B cell (primary cell): ENCODE data around the gene QSOX2. TPM values are rescaled to one million over a fixed set of nuclear protein-coding genes. Genes with fewer than 3 reads are reported as not detected.

Experiments used
- ATAC-seq: fragments of 200-7000 bp; cut with Tn5 transposase; one replicate; pipeline ENCODE4 v1.10.0; 2021; ENCODE audit warnings: low read depth, mild to moderate bottlenecking, moderate number of reproducible peaks, moderate library complexity
- CTCF ChIA-PET: fragments of 350-600 bp; sonication (Branson Sonifier 250); formaldehyde crosslinking; loops from one replicate; lab custom pipeline; 2021; ENCODE audit warnings: antibody characterized with exemption, inconsistent platforms; lab: Charles Lee
- POLR2A ChIA-PET: fragments of 350-600 bp; sonication (Branson Sonifier 250); formaldehyde crosslinking; loops from one replicate; lab custom pipeline; 2021; ENCODE audit warnings: antibody characterized with exemption; lab: Charles Lee
- DNase-seq: peaks from one replicate; pipeline ENCODE4 v3.0.0; 2013
- H2AFZ ChIP-seq: 2 replicates; pipeline ENCODE4 v1.6.1; 2012; ENCODE audit warnings: mild to moderate bottlenecking, low read depth, low read length; ENCODE audit not compliant: insufficient read depth, poor library complexity, severe bottlenecking
- H3K27ac ChIP-seq, 2 donors: 1 replicate in 1 of 2; 2 replicates in 1 of 2; pipeline ENCODE4 v1.5.1; 2012 to 2013; ENCODE audit warnings: low read length in 2 of 2, mild to moderate bottlenecking in 2 of 2, moderate library complexity in 1 of 2
- H3K27me3 ChIP-seq, 4 experiments: fragments of 200-600 bp in 1 of 4; sonication (generic) in 1 of 4; replicated peaks in 1 of 4; 1 replicate in 2 of 4; 2 replicates in 2 of 4; pipeline versions ENCODE4 v1.6.1 to v1.7.0; 2013 to 2016; ENCODE audit warnings: low read length in 3 of 4, mild to moderate bottlenecking in 2 of 4, mixed read lengths in 1 of 4, moderate library complexity in 1 of 4; ENCODE audit not compliant: insufficient read depth in 4 of 4, control insufficient read depth in 3 of 4; ENCODE audit errors: control extremely low read depth in 1 of 4
- H3K36me3 ChIP-seq, 2 experiments: replicated peaks in 1 of 2; 1 replicate in 1 of 2; 2 replicates in 1 of 2; pipeline versions ENCODE4 v1.6.1 to v1.7.1; 2013; ENCODE audit warnings: low read length in 1 of 2; ENCODE audit not compliant: insufficient read depth in 2 of 2, control insufficient read depth in 1 of 2; ENCODE audit errors: control extremely low read depth in 1 of 2, extremely low read depth in 1 of 2
- H3K4me1 ChIP-seq, 2 donors: fragments of 200-600 bp in 1 of 2; sonication (generic) in 1 of 2; 1 replicate in 1 of 2; 2 replicates in 1 of 2; pipeline versions ENCODE4 v1.5.1 to v1.6.1; 2013 to 2017; ENCODE audit warnings: low read length in 2 of 2; ENCODE audit not compliant: control insufficient read depth in 2 of 2, insufficient read depth in 2 of 2
- H3K4me2 ChIP-seq: replicated peaks from 2 replicates; pipeline ENCODE3; 2012; ENCODE audit warnings: mild to moderate bottlenecking, low read depth, low read length; ENCODE audit not compliant: poor library complexity, severe bottlenecking
- H3K4me3 ChIP-seq, 5 experiments: fragments of 200-600 bp in 1 of 5; sonication (generic) in 1 of 5; 1 replicate in 3 of 5; 2 replicates in 2 of 5; pipeline versions ENCODE4 v1.5.1 to v1.7.0; 2011 to 2016; ENCODE audit warnings: low read length in 4 of 5, mild to moderate bottlenecking in 4 of 5, low read depth in 2 of 5, control low read depth in 1 of 5, moderate library complexity in 1 of 5; ENCODE audit not compliant: insufficient read depth in 1 of 5; ENCODE audit errors: control extremely low read depth in 1 of 5, extremely low read depth in 1 of 5
- H3K79me2 ChIP-seq: fragments of 200-600 bp; sonication (generic); one replicate; pipeline ENCODE4 v1.6.0; 2016; ENCODE audit warnings: low read length; ENCODE audit not compliant: control insufficient read depth, insufficient read depth
- H3K9ac ChIP-seq: fragments of 200-600 bp; sonication (generic); 2 replicates; pipeline ENCODE4 v1.6.1; 2017; ENCODE audit warnings: mild to moderate bottlenecking, low read length, moderate library complexity
- H3K9me3 ChIP-seq, 3 donors: one replicate each; pipeline versions ENCODE4 v1.6.1 to v1.7.1; 2013; ENCODE audit warnings: low read length in 2 of 3; ENCODE audit not compliant: control insufficient read depth in 2 of 3, insufficient read depth in 1 of 3; ENCODE audit errors: control extremely low read depth in 1 of 3
- H4K20me1 ChIP-seq: 2 replicates; pipeline ENCODE4 v1.6.0; 2012; ENCODE audit warnings: mild to moderate bottlenecking, low read length; ENCODE audit not compliant: insufficient read depth, control insufficient read depth, poor library complexity, severe bottlenecking
- H3K27ac Mint-ChIP-seq: one replicate; pipeline ENCODE4 v1.8.0; 2021; ENCODE audit warnings: mixed read lengths
- H3K27me3 Mint-ChIP-seq: one replicate; pipeline ENCODE4 v1.8.0; 2021; ENCODE audit warnings: mixed read lengths
- H3K4me1 Mint-ChIP-seq: one replicate; pipeline ENCODE4 v1.8.0; 2021; ENCODE audit warnings: mixed read lengths
- H3K4me3 Mint-ChIP-seq: one replicate; pipeline ENCODE4 v1.8.0; 2021; ENCODE audit warnings: mixed read lengths
- H3K9me3 Mint-ChIP-seq: one replicate; pipeline ENCODE4 v1.8.0; 2022; ENCODE audit warnings: mixed read lengths; ENCODE audit not compliant: insufficient read depth
- EZH2 ChIP-seq: IDR thresholded peaks from 2 replicates; pipeline ENCODE4 v1.6.1; 2012; ENCODE audit warnings: borderline replicate concordance, low read depth, mild to moderate bottlenecking, moderate library complexity, low read length; ENCODE audit not compliant: insufficient read depth, poor library complexity, severe bottlenecking
- WGBS: methylation state at CpG from one replicate; pipeline ENCODE4 v1.1.5; 2013; ENCODE audit warnings: missing lambda C conversion rate; ENCODE audit not compliant: insufficient coverage; 5-methylcytosine and 5-hydroxymethylcytosine counted together
- intact Hi-C: fragments of 100-400 bp; cut with micrococcal nuclease; formaldehyde crosslinking; loops from one replicate; pipeline ENCODE4 v1.10.0; 2022
- polyA plus RNA-seq: library from polyadenylated mRNA; depleted of rRNA; stranded (reverse); fragments of >200 nt; gene quantifications from 2 replicates; pipeline ENCODE4 v1.2.3, GENCODE V29; 2012
- total RNA-seq, 2 donors: library from RNA; stranded (reverse); fragments of 120-200 nt in 1 of 2; gene quantifications; 1 replicate in 1 of 2; 2 replicates in 1 of 2; pipeline versions ENCODE4 v1.2.3 to v1.2.4, GENCODE V29; 2013 to 2022
- TF ChIP-seq, protein P1 (sequence below): fragments of 200-600 bp; IDR thresholded peaks from one replicate; pipeline ENCODE4 v1.8.0; 2022; ENCODE audit warnings: antibody characterized with exemption, mild to moderate bottlenecking

Gene QSOX2
- total and polyA plus RNA-seq, 2 donors (not counting 1 experiment from before 2014, with no cell fraction given): 62.9 to 139 TPM

DNA sequence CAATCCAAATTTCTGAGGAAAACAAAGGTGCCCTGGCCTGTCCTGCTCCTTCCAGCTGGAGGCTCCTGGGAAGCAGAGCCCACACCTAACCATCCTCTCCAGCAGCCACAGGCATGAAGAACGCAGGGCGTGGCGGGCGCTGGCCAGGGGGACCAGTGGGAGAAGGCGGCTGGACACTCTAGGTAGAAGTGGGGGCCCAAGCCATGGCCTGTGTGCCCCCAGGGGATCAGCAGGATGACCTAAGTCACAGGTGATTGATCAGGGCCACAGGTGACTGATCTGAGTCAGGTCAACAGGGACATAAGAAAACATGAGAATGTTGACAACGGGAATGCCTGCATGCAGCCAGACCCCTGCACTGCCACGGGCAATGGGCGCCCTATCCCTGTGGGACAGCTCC lies 3.4 kb downstream of the QSOX2 start:
- peak overlapping the region; percentile 94 for H3K4me3 Mint-ChIP-seq
- peaks cover 60% of the 10 kb centered on the region for H4K20me1 ChIP-seq
- intact Hi-C loops: loop anchor here (5.0 to 10.0 kb wide), 2 partner anchors 160 to 277 kb away; partner anchors contain the start of genes SNAPC4 and UBAC1
- CTCF ChIA-PET: interaction anchor here (1.4 to 8.5 kb wide), 10 partner anchors 8 to 102 kb away, joined by 3 to 102 read pairs (median 6); no protein-coding TSS in a partner anchor
- H3K4me3 ChIP-seq: peak overlapping the region in 1 of 5 experiments; percentile 97
- POLR2A ChIA-PET: interaction anchor here (0.6 to 2.1 kb wide), 3 partner anchors 16 to 29 kb away, joined by 3 to 8 read pairs (median 8); no protein-coding TSS in a partner anchor
- WGBS: 92% methylated on average over 6 of the region's 8 CpGs
- H3K9me3 Mint-ChIP-seq: no peaks in the 10 kb centered on the region
- peaks cover 77 to 83% of the 10 kb centered on the region in 2 donors for H3K4me1 ChIP-seq
- no peak overlapping the region for H2AFZ ChIP-seq
- ATAC-seq: no peak
- no peaks in the 10 kb centered on the region for H3K27me3 ChIP-seq
- DNase-seq: no peak
- H3K27ac Mint-ChIP-seq: peak overlapping the region; percentile 90
- peak overlapping the region; percentile 88 for H3K9ac ChIP-seq
- no peak for TF ChIP-seq EZH2
- TF ChIP-seq, protein P1, sequence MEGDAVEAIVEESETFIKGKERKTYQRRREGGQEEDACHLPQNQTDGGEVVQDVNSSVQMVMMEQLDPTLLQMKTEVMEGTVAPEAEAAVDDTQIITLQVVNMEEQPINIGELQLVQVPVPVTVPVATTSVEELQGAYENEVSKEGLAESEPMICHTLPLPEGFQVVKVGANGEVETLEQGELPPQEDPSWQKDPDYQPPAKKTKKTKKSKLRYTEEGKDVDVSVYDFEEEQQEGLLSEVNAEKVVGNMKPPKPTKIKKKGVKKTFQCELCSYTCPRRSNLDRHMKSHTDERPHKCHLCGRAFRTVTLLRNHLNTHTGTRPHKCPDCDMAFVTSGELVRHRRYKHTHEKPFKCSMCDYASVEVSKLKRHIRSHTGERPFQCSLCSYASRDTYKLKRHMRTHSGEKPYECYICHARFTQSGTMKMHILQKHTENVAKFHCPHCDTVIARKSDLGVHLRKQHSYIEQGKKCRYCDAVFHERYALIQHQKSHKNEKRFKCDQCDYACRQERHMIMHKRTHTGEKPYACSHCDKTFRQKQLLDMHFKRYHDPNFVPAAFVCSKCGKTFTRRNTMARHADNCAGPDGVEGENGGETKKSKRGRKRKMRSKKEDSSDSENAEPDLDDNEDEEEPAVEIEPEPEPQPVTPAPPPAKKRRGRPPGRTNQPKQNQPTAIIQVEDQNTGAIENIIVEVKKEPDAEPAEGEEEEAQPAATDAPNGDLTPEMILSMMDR: no peak
- H3K4me2 ChIP-seq: peak overlapping the region; percentile 86
- H3K79me2 ChIP-seq: peaks cover 73% of the 10 kb centered on the region
- no peaks in the 10 kb centered on the region for H3K9me3 ChIP-seq
- peaks cover 81% of the 10 kb centered on the region for H3K4me1 Mint-ChIP-seq
- H3K36me3 ChIP-seq: peaks cover 2 to 18% of the 10 kb centered on the region in 2 experiments
- peak overlapping the region; percentile 70 to 83 for H3K27ac ChIP-seq
- H3K27me3 Mint-ChIP-seq: no peaks in the 10 kb centered on the region

DNA sequence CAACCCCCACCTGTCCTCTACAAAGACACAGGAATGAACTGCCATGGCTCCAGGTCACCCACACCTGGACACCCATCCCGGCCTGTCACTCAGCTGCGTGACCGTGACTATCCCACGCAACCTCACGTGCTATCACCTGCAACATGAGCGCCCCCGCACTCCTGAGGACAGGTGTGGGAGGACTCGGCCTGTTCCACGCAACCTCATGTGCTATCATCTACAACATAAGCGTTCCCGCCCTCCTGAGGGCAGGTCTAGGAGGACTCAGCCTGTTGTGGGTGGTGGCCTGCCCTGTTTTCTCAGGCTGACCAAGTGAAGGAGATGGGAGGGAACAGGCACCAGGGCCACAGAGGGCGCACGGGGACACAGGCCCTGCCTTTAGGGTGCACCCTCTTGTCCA lies 4.1 kb downstream of the QSOX2 start:
- CTCF ChIA-PET: interaction anchor here (1.4 to 8.5 kb wide), 7 partner anchors 13 to 71 kb away, joined by 3 to 102 read pairs (median 13); no protein-coding TSS in a partner anchor
- H3K27ac Mint-ChIP-seq: peak overlapping the region; percentile 90

More for the DNA sequence above, 4.1 kb downstream of the QSOX2 start:
- H3K27me3 ChIP-seq: no peaks in the 10 kb centered on the region
- DNase-seq (no peak), ATAC-seq (no peak)
- Mint-ChIP-seq H3K4me3 (peak overlapping the region; percentile 94), H3K27me3 (no peaks in the 10 kb centered on the region), H3K9me3 (no peaks in the 10 kb centered on the region), H3K4me1 (peaks cover 81% of the 10 kb centered on the region)
- H2AFZ ChIP-seq: no peak overlapping the region
- intact Hi-C loops: loop anchor here (5.0 to 10.0 kb wide), 2 partner anchors 161 to 277 kb away; partner anchors contain the start of genes SNAPC4 and UBAC1
- H3K9ac ChIP-seq: peak overlapping the region; percentile 88
- H3K79me2 ChIP-seq: peaks cover 80% of the 10 kb centered on the region
- POLR2A ChIA-PET: interaction anchor here (2.1 kb wide), 1 partner anchor 15 kb away, joined by 8 read pairs; no protein-coding TSS in a partner anchor
- WGBS: 81% methylated on average over 5 of the region's 13 CpGs
- peak overlapping the region; percentile 86 for H3K4me2 ChIP-seq
- H3K4me1 ChIP-seq: peaks cover 77 to 88% of the 10 kb centered on the region in 2 donors
- H4K20me1 ChIP-seq: peaks cover 68% of the 10 kb centered on the region
- no peaks in the 10 kb centered on the region for H3K9me3 ChIP-seq
- H3K36me3 ChIP-seq: peaks cover 2 to 23% of the 10 kb centered on the region in 2 experiments
- TF ChIP-seq, protein P1: no peak
- TF ChIP-seq EZH2: no peak
- peak overlapping the region; percentile 70 to 83 for H3K27ac ChIP-seq
- H3K4me3 ChIP-seq: no peak overlapping the region
